HEK293 (cell line): ENCODE measurements around the gene DIS3L2.

Source experiments
- ATF2 ChIP-seq: fragments of 450-650 bp; formaldehyde crosslinking; IDR thresholded peaks from 2 replicates; pipeline ENCODE4 v1.5.1; 2016; ENCODE audit warnings: missing biosample characterization, missing genetic modification characterization, low read depth
- CTCF ChIP-seq: fragments of 450-650 bp; formaldehyde crosslinking; IDR thresholded peaks from 2 replicates; pipeline ENCODE4 v1.5.1; 2016; ENCODE audit warnings: missing biosample characterization, missing genetic modification characterization
- REPIN1 ChIP-seq: fragments of 450-650 bp; formaldehyde crosslinking; IDR thresholded peaks from 2 replicates; pipeline ENCODE4 v1.5.1; 2017; ENCODE audit warnings: missing biosample characterization, missing genetic modification characterization, low read depth
- YY1 ChIP-seq: fragments of 450-650 bp; formaldehyde crosslinking; IDR thresholded peaks from 2 replicates; pipeline ENCODE4 v1.5.1; 2018; ENCODE audit warnings: missing biosample characterization, missing genetic modification characterization
- ZNF121 ChIP-seq: fragments of 450-650 bp; formaldehyde crosslinking; IDR thresholded peaks from 2 replicates; pipeline ENCODE4 v1.5.1; 2016; ENCODE audit warnings: missing biosample characterization, missing genetic modification characterization
- ZNF138 ChIP-seq: fragments of 450-650 bp; formaldehyde crosslinking; IDR thresholded peaks from 2 replicates; pipeline ENCODE4 v1.5.1; 2016; ENCODE audit warnings: missing biosample characterization, missing genetic modification characterization, borderline replicate concordance
- ZNF473 ChIP-seq: fragments of 450-650 bp; formaldehyde crosslinking; IDR thresholded peaks from 2 replicates; pipeline ENCODE4 v1.5.1; 2017; ENCODE audit warnings: missing biosample characterization, missing genetic modification characterization
- ZNF488 ChIP-seq: fragments of 450-650 bp; formaldehyde crosslinking; IDR thresholded peaks from 2 replicates; pipeline ENCODE4 v1.5.1; 2016; ENCODE audit warnings: missing biosample characterization, missing genetic modification characterization
- ZNF530 ChIP-seq: fragments of 450-650 bp; formaldehyde crosslinking; IDR thresholded peaks from 2 replicates; pipeline ENCODE4 v1.5.1; 2016; ENCODE audit warnings: low read depth, missing biosample characterization, missing genetic modification characterization
- ZNF623 ChIP-seq: fragments of 450-650 bp; formaldehyde crosslinking; IDR thresholded peaks from 2 replicates; pipeline ENCODE4 v1.5.1; 2016; ENCODE audit warnings: missing biosample characterization, missing genetic modification characterization
- ZNF76 ChIP-seq: fragments of 450-650 bp; formaldehyde crosslinking; IDR thresholded peaks from 2 replicates; pipeline ENCODE4; 2016; ENCODE audit warnings: low read depth, missing biosample characterization, missing genetic modification characterization, borderline replicate concordance
- ZNF785 ChIP-seq: fragments of 450-650 bp; formaldehyde crosslinking; IDR thresholded peaks from 2 replicates; pipeline ENCODE4 v1.5.1; 2016; ENCODE audit warnings: missing biosample characterization, missing genetic modification characterization
- ZXDB ChIP-seq: fragments of 450-650 bp; formaldehyde crosslinking; IDR thresholded peaks from 2 replicates; pipeline ENCODE4 v1.5.1; 2016; ENCODE audit warnings: missing biosample characterization, missing genetic modification characterization

GRCh38 chr2:232075080-232075479 is 113.6 kb downstream of the DIS3L2 start:
- TF ChIP-seq ZNF623 (no peak), CTCF (tag by site-specific recombination) (no peak), ZNF138 (tag by site-specific recombination) (no peak), ZNF530 (tag by site-specific recombination) (no peak), ZNF488 (tag by site-specific recombination) (no peak), ZNF76 (tag by site-specific recombination) (no peak), YY1 (tag by site-specific recombination) (no peak), ZNF121 (tag by site-specific recombination) (no peak), ATF2 (no peak), ZNF785 (tag by site-specific recombination) (no peak), ZXDB (tag by site-specific recombination) (no peak), ZNF473 (tag by site-specific recombination) (no peak), REPIN1 (tag by site-specific recombination) (no peak)
